ENCODE data around the gene MMP20. TPM values are rescaled to one million over a fixed set of nuclear protein-coding genes. Genes with fewer than 3 reads are reported as not detected.

The MMP20 gene, protein sequence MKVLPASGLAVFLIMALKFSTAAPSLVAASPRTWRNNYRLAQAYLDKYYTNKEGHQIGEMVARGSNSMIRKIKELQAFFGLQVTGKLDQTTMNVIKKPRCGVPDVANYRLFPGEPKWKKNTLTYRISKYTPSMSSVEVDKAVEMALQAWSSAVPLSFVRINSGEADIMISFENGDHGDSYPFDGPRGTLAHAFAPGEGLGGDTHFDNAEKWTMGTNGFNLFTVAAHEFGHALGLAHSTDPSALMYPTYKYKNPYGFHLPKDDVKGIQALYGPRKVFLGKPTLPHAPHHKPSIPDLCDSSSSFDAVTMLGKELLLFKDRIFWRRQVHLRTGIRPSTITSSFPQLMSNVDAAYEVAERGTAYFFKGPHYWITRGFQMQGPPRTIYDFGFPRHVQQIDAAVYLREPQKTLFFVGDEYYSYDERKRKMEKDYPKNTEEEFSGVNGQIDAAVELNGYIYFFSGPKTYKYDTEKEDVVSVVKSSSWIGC
- total RNA-seq (2022) (not detected in 2 replicates), Bru-seq, nascent RNA (not detected), BruChase-seq, experiment 1, labeled RNA remaining after a 6-hour chase (not detected), BruChase-seq, experiment 2, labeled RNA remaining after a 2-hour chase (not detected)
- long read RNA-seq, result 0 reads

DNA sequence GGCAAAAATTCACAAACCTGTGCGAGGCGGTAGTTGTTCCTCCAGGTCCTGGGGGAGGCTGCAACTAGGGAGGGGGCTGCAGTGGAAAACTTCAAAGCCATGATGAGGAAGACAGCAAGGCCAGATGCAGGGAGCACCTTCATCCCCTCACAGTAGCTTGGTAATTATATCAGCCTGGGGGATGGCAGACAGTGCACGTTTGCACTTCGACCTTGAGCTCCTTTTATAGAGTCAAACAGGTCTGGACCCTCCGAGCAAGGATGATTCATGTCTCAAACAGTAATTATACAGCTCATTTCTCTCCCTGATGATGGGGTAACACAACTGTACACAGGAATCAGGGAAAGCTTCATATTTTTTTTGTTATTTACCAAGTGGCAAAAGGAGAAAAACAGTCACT, at the start of gene MMP20:
Gene MMP20, minus strand, starts transcription at position 156 of the 400 bp plus-strand sequence. Its CDS starts 13 bp downstream, at position 143.
- ChIA-PET CTCF (interaction anchor here (0.6 to 4.3 kb wide), 6 partner anchors 8 to 283 kb away, joined by 3 to 22 read pairs (median 4); no protein-coding TSS in a partner anchor), POLR2A (interaction anchor here (0.8 to 1.5 kb wide), 2 partner anchors 12 to 309 kb away, joined by 3 to 4 read pairs; no protein-coding TSS in a partner anchor)
- Mint-ChIP-seq H3K27me3 (ENCODE audit: insufficient read depth, unreplicated experiment) (no peaks in the 10 kb centered on the region), H3K9me3 (ENCODE audit: unreplicated experiment) (no peaks in the 10 kb centered on the region), H3K36me3 (ENCODE audit: insufficient read depth, unreplicated experiment) (no peaks in the 10 kb centered on the region), H3K27ac (ENCODE audit: low read depth, unreplicated experiment) (no peak within 1 kb of the TSS), H3K4me3 (ENCODE audit: unreplicated experiment) (no peak within 1 kb of the TSS), H3K4me1 (ENCODE audit: insufficient read depth, unreplicated experiment) (peaks cover 8% of the 10 kb centered on the region)
- BruUV-seq (replicated peaks), result no TSS peak
- TF ChIP-seq, protein P1, sequence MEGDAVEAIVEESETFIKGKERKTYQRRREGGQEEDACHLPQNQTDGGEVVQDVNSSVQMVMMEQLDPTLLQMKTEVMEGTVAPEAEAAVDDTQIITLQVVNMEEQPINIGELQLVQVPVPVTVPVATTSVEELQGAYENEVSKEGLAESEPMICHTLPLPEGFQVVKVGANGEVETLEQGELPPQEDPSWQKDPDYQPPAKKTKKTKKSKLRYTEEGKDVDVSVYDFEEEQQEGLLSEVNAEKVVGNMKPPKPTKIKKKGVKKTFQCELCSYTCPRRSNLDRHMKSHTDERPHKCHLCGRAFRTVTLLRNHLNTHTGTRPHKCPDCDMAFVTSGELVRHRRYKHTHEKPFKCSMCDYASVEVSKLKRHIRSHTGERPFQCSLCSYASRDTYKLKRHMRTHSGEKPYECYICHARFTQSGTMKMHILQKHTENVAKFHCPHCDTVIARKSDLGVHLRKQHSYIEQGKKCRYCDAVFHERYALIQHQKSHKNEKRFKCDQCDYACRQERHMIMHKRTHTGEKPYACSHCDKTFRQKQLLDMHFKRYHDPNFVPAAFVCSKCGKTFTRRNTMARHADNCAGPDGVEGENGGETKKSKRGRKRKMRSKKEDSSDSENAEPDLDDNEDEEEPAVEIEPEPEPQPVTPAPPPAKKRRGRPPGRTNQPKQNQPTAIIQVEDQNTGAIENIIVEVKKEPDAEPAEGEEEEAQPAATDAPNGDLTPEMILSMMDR (IDR thresholded peaks at IDR 0.05; ENCODE audit: unreplicated experiment), result no peak
- no peak for DNase-seq (ENCODE audit: unreplicated experiment)
- intact Hi-C loops (cut with micrococcal nuclease), result no loop called here

DNA sequence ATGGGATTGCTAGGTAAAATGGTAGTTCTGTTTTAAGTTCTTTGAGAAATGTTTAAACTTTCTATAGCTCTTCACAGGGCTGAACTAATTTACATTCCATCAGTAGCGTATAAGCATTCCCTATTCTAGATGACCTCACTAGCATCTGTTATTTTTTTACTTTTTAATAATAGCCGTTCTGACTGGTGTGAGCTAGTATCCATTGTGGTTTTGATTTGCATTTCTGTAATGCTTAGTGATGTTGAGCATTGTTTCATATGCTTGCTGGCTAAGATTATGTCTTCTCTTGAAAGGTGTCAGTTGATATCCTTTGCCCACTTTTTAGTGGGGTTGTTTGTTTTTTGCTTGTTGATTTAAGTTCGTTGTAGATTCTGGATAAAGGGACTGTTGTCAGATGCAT, 44.5 kb upstream of the MMP20 start:
- POLR2A ChIA-PET, result no interaction called here
- Mint-ChIP-seq H3K9me3 (ENCODE audit: unreplicated experiment) (no peaks in the 10 kb centered on the region), H3K4me3 (ENCODE audit: unreplicated experiment) (no peak overlapping the region), H3K27me3 (ENCODE audit: insufficient read depth, unreplicated experiment) (no peaks in the 10 kb centered on the region), H3K4me1 (ENCODE audit: insufficient read depth, unreplicated experiment) (no peaks in the 10 kb centered on the region), H3K27ac (ENCODE audit: low read depth, unreplicated experiment) (no peak overlapping the region), H3K36me3 (ENCODE audit: insufficient read depth, unreplicated experiment) (no peaks in the 10 kb centered on the region)
- CTCF ChIA-PET, result interaction anchor here (0.7 to 1.5 kb wide), 4 partner anchors 8 to 174 kb away, joined by 3 to 5 read pairs (median 4); no protein-coding TSS in a partner anchor
- TF ChIP-seq, protein P1 (IDR thresholded peaks at IDR 0.05; ENCODE audit: unreplicated experiment), result no peak
- intact Hi-C loops (cut with micrococcal nuclease), result loop anchor here (5.0 kb wide), 2 partner anchors 57 to 377 kb away; no protein-coding TSS in a partner anchor
- no TSS peak for BruUV-seq (replicated peaks)
- no peak for DNase-seq (ENCODE audit: unreplicated experiment)

DNA sequence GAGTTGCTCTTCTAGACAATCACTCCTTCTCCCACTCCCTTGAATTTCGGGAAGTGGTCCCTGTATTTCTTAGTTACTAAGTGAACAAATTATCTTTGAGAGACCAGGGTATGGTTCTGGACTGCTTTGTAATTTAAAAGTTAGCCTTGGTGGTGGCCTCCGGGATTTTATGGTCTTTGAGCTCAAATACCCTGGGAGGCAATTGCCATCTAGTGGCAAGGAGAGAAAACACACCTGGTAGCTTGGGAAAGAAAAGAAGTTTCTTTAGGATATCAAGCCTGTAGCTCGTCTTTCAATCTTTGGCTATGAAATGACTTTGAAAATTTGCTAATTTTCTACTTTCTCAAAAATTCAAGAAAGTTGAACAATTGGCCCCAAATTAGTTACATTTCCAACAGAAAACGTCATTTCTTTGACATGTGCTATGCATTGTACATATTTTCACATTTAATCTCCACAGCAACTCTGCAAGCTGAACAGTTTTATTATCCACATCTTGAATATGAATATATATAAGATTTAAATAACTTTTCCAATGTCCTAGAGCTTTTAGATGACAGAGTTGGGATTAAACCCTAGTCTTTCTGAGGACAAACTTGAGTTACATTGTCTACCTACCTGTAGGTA, 41.3 kb upstream of the MMP20 start:
- Mint-ChIP-seq H3K36me3 (ENCODE audit: insufficient read depth, unreplicated experiment) (no peaks in the 10 kb centered on the region), H3K27me3 (ENCODE audit: insufficient read depth, unreplicated experiment) (no peaks in the 10 kb centered on the region), H3K9me3 (ENCODE audit: unreplicated experiment) (no peaks in the 10 kb centered on the region), H3K4me3 (ENCODE audit: unreplicated experiment) (no peak overlapping the region), H3K4me1 (ENCODE audit: insufficient read depth, unreplicated experiment) (no peaks in the 10 kb centered on the region), H3K27ac (ENCODE audit: low read depth, unreplicated experiment) (no peak overlapping the region)
- peak; percentile 63 for DNase-seq (ENCODE audit: unreplicated experiment)
- intact Hi-C loops (cut with micrococcal nuclease), result loop anchor here (1.0 to 5.0 kb wide), 6 partner anchors 54 to 374 kb away; no protein-coding TSS in a partner anchor
- POLR2A ChIA-PET, result interaction anchor here (0.6 to 1.6 kb wide), 7 partner anchors 11 to 325 kb away, joined by 3 to 6 read pairs (median 4); no protein-coding TSS in a partner anchor
- TF ChIP-seq, protein P1 (IDR thresholded peaks at IDR 0.05; ENCODE audit: unreplicated experiment), result peak; percentile 89
- no TSS peak for BruUV-seq (replicated peaks)
- CTCF ChIA-PET, result interaction anchor here (0.7 to 4.5 kb wide), 40 partner anchors 9 to 1392 kb away, joined by 3 to 60 read pairs (median 6); partner anchors contain the start of gene MMP20
